Measurements from ENCODE around the gene DGKH. TPM values are rescaled to one million over a fixed set of nuclear protein-coding genes. Genes with fewer than 3 reads are reported as not detected.
"Not testable (repeated sequence)": the region's sequence is repeated elsewhere in the genome, so short reads cannot be mapped to it uniquely, and the experiment has no call there.

DGKH gene
- total and polyA plus RNA-seq, 2 donors = 3.4 to 36.4 TPM

DNA sequence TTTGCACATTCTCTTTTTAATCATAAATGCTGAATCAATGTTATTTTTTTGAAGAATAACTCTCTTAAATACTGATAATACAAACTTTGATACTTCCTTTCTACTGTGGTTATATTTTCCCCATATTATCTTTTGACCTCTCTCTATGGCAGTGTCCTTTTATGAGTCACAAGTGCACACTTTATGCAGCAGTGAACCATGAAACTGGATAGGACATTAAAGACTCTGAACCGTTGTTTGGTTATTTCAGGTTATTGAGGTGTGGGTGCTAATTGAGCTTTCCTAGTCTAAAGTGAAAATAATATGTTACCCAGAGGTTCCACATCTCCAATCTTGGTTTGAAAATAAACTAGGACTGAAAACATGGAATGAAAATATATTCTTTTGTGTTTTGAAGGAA lies 71.4 kb downstream of the DGKH start:
- H3K4me3 ChIP-seq (ENCODE audit: low read depth, low read length) = no peak overlapping the region
- no peaks in the 10 kb centered on the region for H3K36me3 ChIP-seq (ENCODE audit: insufficient read depth)
- 69% methylated on average over 1 of the region's 1 CpG for WGBS
- DNase-seq (ENCODE audit: extremely low spot score) = no peak
- no peak overlapping the region for H3K27ac ChIP-seq (ENCODE audit: low read depth)
- no peaks in the 10 kb centered on the region for H3K4me1 ChIP-seq (ENCODE audit: insufficient read depth)

DNA sequence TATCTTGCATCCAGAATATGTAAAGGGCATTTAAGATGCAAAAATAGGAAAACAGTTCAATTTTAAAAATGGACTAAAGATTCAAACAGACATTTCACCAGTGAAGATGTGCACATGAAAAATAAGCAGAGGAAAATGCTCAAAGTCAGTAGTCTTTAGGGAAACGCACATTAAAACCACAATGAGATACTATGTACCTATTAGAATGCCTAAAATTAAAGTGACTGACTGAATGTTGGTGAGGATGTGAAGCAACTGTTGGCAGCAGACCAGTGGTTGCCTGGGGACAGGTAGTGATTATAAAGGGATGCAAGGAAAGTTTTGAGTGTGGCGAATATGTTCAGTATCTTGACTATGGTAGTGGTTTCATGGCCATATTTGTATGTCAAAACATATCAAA lies 75.2 kb downstream of the DGKH start:
- no peak for DNase-seq (ENCODE audit: extremely low spot score)
- H3K4me1 ChIP-seq (ENCODE audit: insufficient read depth) = no peaks in the 10 kb centered on the region
- H3K4me3 ChIP-seq (ENCODE audit: low read depth, low read length) = no peak overlapping the region
- no peak overlapping the region for H3K27ac ChIP-seq (ENCODE audit: low read depth)
- WGBS = 96% methylated on average over 2 of the region's 2 CpGs
- no peaks in the 10 kb centered on the region for H3K36me3 ChIP-seq (ENCODE audit: insufficient read depth)

DNA sequence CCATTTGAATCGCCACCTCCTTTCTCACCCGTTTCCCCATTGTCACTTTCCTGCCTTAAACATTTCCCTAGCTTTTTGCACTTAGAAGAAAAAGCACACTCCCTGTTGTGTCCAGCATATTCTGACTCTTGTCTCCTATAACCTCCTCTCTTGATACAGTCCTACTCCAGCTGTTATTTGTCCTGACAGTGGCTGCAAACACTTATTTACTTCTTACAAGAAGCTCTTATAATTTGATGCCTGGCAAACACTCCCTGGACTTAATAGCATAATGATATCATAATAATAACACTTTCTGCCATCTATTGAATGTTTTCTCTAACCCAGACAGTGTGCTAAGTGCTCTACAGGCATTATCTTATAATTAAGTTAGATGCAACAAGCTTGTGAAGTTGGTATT lies 76.6 kb downstream of the DGKH start:
- Histone ChIP-seq H3K27ac (ENCODE audit: low read depth) (no peak overlapping the region), H3K36me3 (ENCODE audit: insufficient read depth) (no peaks in the 10 kb centered on the region), H3K4me1 (ENCODE audit: insufficient read depth) (no peaks in the 10 kb centered on the region), H3K4me3 (ENCODE audit: low read depth, low read length) (no peak overlapping the region)
- no peak for DNase-seq (ENCODE audit: extremely low spot score)
- 90% methylated on average over 2 of the region's 2 CpGs for WGBS

DNA sequence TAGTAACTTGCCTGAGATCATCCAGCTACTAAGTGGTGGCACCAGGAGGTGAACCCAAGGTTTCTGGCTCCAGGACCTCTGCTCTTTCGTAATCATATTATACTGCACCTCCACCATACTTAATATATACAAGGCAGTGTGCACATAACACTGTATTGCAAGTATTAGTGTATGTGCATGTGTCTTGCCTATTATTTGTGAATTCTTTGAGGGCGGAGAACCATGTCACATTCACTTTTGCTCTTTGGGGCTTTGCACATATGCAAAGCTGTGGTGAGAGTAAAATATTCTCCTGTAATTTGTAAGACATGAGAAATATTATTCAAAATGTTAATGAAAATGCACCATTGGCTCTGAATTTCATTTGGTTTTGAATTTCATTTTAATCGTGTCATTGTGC lies 78.6 kb downstream of the DGKH start:
- 95% methylated on average over 3 of the region's 3 CpGs for WGBS
- H3K36me3 ChIP-seq (ENCODE audit: insufficient read depth) = no peaks in the 10 kb centered on the region
- H3K4me1 ChIP-seq (ENCODE audit: insufficient read depth) = no peaks in the 10 kb centered on the region
- H3K4me3 ChIP-seq (ENCODE audit: low read depth, low read length) = no peak overlapping the region
- no peak overlapping the region for H3K27ac ChIP-seq (ENCODE audit: low read depth)
- DNase-seq (ENCODE audit: extremely low spot score) = no peak

DNA sequence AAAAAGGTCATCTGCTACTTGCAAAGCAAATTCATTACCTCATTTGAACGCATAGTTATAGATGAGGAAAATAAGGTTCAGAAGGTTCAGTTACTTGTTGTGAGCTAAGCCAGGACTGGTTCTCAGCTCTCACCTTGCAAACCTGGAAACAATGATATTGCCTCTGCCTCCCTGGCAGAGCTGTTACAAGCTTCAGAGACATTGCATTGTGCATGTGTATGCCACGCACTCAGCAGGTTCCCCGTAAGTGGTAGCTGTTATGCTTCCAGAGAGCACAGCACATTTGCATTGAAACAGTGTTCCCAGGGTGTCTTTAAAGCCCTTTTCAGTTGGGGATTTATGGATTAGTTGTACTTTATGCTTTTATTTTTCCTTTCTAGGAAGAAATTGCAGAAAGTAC lies 80.6 kb downstream of the DGKH start:
- H3K4me3 ChIP-seq (ENCODE audit: low read depth, low read length) = no peak overlapping the region
- peaks cover 2% of the 10 kb centered on the region for H3K4me1 ChIP-seq (ENCODE audit: insufficient read depth)
- H3K36me3 ChIP-seq (ENCODE audit: insufficient read depth) = no peaks in the 10 kb centered on the region
- DNase-seq (ENCODE audit: extremely low spot score) = no peak
- H3K27ac ChIP-seq (ENCODE audit: low read depth) = no peak overlapping the region
- WGBS = 92% methylated on average over 3 of the region's 3 CpGs

DNA sequence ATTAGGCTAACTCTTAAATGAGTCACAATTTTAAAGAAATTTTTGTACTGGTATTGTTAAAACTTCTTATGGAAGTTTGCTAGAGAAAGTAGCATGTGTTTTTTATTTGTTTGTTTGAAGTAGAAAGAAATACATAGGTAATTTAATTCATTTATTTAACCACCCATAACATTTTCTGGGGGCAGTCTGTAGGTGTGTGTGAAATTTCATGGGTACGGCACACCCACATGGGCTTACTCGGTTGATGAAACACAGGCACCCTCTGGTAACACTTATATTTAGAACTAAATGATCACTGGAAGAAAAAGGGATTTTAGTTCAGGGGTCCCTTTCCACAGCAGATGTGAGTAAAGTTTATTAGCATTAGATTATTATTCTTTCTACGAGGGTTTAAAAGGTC lies 88.1 kb downstream of the DGKH start:
- no peak for DNase-seq (ENCODE audit: extremely low spot score)
- H3K27ac ChIP-seq (ENCODE audit: low read depth) = no peak overlapping the region
- peaks cover 3% of the 10 kb centered on the region for H3K4me1 ChIP-seq (ENCODE audit: insufficient read depth)
- WGBS = 90% methylated on average over 3 of the region's 3 CpGs
- no peaks in the 10 kb centered on the region for H3K36me3 ChIP-seq (ENCODE audit: insufficient read depth)
- H3K4me3 ChIP-seq (ENCODE audit: low read depth, low read length) = no peak overlapping the region

DNA sequence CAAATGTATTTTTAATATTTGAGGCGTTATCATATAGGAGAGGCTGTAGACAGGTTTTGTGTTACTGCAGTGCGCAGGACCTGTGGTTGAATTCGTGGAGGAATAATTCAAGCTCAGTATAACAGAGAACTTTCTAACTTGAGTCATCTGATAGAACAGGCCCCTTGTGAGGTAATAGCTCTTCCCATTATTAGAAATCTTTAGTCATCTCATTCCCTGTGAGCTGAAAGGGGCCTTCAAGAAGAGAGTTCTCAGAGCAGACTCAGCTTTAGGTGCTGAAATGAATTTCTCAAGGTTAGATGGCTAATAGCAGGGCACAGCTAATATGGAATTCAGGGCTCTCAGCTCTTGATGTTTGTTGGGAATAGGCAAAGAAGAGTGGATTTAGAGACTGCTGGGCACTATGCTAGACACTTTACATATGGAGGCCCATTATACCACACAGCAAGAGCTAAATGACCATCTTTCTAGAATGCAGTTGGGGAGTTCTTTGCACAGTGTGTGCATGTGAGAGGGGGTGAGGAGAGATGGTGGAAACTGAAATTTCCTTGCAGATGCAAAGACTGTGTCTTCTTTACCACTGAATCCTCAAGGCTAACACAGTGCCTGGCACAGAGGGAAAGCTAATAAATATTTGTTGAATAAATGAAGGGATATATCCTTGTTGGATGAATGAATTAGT lies 89.5 kb downstream of the DGKH start:
- 95% methylated on average over 3 of the region's 3 CpGs for WGBS
- Histone ChIP-seq H3K4me1 (ENCODE audit: insufficient read depth) (peaks cover 3% of the 10 kb centered on the region), H3K4me3 (ENCODE audit: low read depth, low read length) (no peak overlapping the region), H3K27ac (ENCODE audit: low read depth) (no peak overlapping the region), H3K36me3 (ENCODE audit: insufficient read depth) (no peaks in the 10 kb centered on the region)
- no peak for DNase-seq (ENCODE audit: extremely low spot score)

DNA sequence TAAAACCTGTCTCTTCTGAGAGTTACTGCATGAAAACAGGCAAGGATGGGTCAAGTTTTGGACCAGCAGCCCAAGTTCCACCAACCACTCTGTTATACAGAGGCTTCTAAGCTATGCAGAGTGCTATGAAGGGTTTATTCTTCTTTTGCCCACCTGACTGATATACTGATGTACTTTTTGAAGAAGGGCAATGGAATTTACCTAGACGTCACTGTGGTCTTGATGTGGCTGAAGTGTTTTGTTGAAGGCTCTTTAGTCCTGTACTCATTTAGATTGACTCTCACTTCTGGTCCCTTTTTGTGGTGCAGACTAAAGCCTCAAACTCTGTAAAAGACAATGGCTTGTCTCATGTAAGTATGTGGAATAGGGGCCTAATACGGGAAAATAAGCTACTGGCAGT lies 92.0 kb downstream of the DGKH start:
- WGBS = 95% methylated on average over 2 of the region's 2 CpGs

DNA sequence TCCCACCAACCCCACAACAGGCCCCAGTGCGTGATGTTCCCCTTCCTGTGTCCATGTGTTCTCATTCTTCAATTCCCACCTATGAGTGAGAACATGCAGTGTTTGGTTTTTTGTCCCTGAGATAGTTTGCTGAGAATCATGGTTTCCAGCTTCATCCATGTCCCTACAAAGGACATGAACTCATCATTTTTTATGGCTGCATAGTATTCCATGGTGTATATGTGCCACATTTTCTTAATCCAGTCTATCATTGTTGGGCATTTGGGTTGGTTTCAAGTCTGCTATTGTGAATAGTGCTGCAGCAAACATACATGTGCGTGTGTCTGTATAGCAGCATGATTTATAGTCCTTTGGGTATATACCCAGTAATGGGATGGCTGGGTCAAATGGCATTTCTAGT lies 92.6 kb downstream of the DGKH start:
- WGBS = 97% methylated on average over 2 of the region's 2 CpGs
- not testable (repeated sequence) for H3K36me3 ChIP-seq (ENCODE audit: insufficient read depth); H3K27ac ChIP-seq (ENCODE audit: low read depth); H3K4me3 ChIP-seq (ENCODE audit: low read depth, low read length); H3K4me1 ChIP-seq (ENCODE audit: insufficient read depth); DNase-seq (ENCODE audit: extremely low spot score)

More for the DNA sequence above, 92.0 kb downstream of the DGKH start:
- no peak overlapping the region for H3K4me3 ChIP-seq (ENCODE audit: low read depth, low read length)
- no peak for DNase-seq (ENCODE audit: extremely low spot score)
- H3K27ac ChIP-seq (ENCODE audit: low read depth) = no peak overlapping the region
- no peaks in the 10 kb centered on the region for H3K36me3 ChIP-seq (ENCODE audit: insufficient read depth)
- no peaks in the 10 kb centered on the region for H3K4me1 ChIP-seq (ENCODE audit: insufficient read depth)

DNA sequence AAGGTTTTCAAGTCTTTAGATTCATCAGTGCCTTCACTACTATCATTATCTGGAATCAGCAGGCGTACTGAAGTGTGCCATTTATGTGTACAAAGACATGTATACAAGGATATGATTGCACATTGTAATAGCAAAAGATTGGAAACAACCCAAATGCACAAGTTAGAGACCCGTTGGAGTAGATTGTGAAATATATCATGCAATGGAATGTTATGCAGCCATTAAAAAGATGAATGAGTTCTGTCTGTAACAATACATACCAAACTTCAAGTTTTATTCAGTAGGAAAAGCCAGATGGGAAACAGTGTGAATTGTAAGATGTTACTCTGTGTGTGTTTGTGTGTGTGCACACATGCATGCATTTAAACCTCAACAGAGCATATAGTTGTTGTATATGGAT lies 97.9 kb downstream of the DGKH start:
- 87% methylated on average over 2 of the region's 2 CpGs for WGBS
- Histone ChIP-seq H3K36me3 (ENCODE audit: insufficient read depth) (no peaks in the 10 kb centered on the region), H3K4me1 (ENCODE audit: insufficient read depth) (no peaks in the 10 kb centered on the region), H3K27ac (ENCODE audit: low read depth) (no peak overlapping the region), H3K4me3 (ENCODE audit: low read depth, low read length) (no peak overlapping the region)
- no peak for DNase-seq (ENCODE audit: extremely low spot score)

DNA sequence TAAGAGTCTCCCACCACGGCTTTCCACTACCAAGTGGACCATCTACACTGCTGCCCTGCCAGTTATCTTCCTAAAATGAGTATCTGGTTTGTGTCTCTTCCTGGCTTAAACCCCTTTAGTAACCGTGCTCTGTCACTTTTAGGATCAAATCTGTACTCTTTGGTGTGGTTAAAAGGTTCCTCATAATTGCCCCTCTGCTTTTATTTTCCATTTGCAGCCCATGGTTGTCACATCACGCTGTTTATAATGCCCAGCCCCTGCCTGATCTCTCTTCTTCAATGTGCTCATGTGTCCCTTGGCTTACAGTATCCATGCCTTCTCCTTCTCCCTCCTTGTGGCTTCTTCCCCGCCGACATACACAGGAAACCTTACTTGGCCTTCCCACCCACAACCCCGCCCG lies 100.1 kb downstream of the DGKH start:
- H3K27ac ChIP-seq (ENCODE audit: low read depth) = no peak overlapping the region
- H3K36me3 ChIP-seq (ENCODE audit: insufficient read depth) = no peaks in the 10 kb centered on the region
- no peak for DNase-seq (ENCODE audit: extremely low spot score)
- H3K4me1 ChIP-seq (ENCODE audit: insufficient read depth) = no peaks in the 10 kb centered on the region
- H3K4me3 ChIP-seq (ENCODE audit: low read depth, low read length) = no peak overlapping the region
- 84% methylated on average over 7 of the region's 7 CpGs for WGBS

DNA sequence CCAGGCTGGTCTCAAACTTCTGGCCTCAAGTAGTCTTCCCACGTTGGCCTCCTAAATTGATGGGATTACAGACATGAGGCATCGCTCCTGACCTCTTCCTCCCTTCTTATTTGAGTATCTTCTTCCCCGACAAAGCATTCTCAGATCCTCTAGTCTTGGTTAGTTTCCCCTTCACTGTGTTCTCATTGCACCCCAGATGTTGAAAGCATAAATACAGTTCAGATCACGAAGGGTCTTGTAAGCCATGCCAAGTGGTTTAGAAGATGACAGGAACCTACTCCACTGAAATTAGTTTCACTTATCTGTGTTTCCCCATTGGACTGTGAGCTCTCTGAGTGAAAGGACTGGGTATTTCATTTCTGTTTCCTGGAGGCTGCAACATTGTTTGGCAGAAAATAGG lies 100.7 kb downstream of the DGKH start:
- Histone ChIP-seq H3K4me1 (ENCODE audit: insufficient read depth) (no peaks in the 10 kb centered on the region), H3K27ac (ENCODE audit: low read depth) (no peak overlapping the region), H3K4me3 (ENCODE audit: low read depth, low read length) (no peak overlapping the region), H3K36me3 (ENCODE audit: insufficient read depth) (no peaks in the 10 kb centered on the region)
- whole genome bisulfite sequencing = 88% methylated on average over 4 of the region's 4 CpGs
- no peak for DNase-seq (ENCODE audit: extremely low spot score)

DNA sequence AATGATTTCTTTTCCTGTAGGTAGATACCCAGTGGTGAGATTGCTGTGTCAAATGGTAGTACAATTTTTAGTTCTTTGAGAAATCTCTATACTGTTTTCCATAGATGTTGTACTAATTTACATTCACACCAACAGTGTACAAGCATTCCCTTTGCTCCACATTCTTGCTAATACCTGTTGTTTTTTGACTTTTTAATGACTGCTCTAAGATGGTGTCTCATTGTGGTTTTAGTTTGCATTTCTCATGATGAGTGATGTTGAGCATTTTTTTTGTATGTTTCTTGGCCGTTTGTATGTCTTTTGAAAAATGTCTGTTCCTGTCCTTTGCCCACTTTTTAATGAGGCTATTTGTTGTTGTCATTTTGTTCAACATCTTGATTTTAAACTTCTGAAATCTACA lies 103.3 kb downstream of the DGKH start:
- no peak overlapping the region for H3K4me3 ChIP-seq (ENCODE audit: low read depth, low read length)
- H3K36me3 ChIP-seq (ENCODE audit: insufficient read depth) = peaks cover 2% of the 10 kb centered on the region
- no peaks in the 10 kb centered on the region for H3K4me1 ChIP-seq (ENCODE audit: insufficient read depth)
- 90% methylated on average over 1 of the region's 1 CpG for WGBS
- H3K27ac ChIP-seq (ENCODE audit: low read depth) = no peak overlapping the region
- no peak for DNase-seq (ENCODE audit: extremely low spot score)

DNA sequence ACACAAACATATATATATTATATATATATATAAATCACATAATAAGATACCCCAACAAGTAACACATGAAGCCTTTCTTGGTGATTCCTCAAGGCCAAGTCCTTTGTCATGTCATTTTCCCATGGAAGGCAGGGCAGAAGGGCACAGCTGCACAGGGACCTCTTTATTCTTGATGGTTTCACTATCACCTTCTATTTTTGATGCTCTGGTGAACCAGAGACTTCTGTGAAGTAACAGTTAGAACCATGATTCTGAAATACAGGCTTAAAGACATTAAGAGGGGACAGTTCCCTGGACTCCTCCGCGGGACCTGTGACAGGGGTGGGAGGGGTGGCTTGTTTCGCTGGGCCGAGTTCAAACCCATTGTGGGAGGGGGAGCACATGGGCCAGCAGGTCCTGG lies 104.0 kb downstream of the DGKH start:
- WGBS = 85% methylated on average over 4 of the region's 4 CpGs
- Histone ChIP-seq H3K36me3 (ENCODE audit: insufficient read depth) (peaks cover 2% of the 10 kb centered on the region), H3K4me1 (ENCODE audit: insufficient read depth) (no peaks in the 10 kb centered on the region)

More for the DNA sequence above, 104.0 kb downstream of the DGKH start:
- Histone ChIP-seq H3K4me3 (ENCODE audit: low read depth, low read length) (no peak overlapping the region), H3K27ac (ENCODE audit: low read depth) (no peak overlapping the region)
- DNase-seq (ENCODE audit: extremely low spot score) = no peak
